ENCODE measurements around the gene UVSSA. TPM values are rescaled to one million over a fixed set of nuclear protein-coding genes. Genes with fewer than 3 reads are reported as not detected.

UVSSA gene
- total and polyA plus RNA-seq, 2 experiments from 2014 or later: 2.9 to 4.1 TPM

GRCh38 chr4:1350169-1350520 is 3.1 kb downstream of the UVSSA start:
- Histone ChIP-seq H3K4me1 (ENCODE audit: insufficient read depth) (peaks cover 9% of the 10 kb centered on the region), H4K20me1 (ENCODE audit: insufficient read depth) (no peaks in the 10 kb centered on the region), H3K79me2 (ENCODE audit: insufficient read depth) (peaks cover 31% of the 10 kb centered on the region), H3K36me3 (ENCODE audit: low read depth) (no peaks in the 10 kb centered on the region), H3F3A (ENCODE audit: insufficient read depth) (peaks cover 10% of the 10 kb centered on the region), H3K9ac (no peak overlapping the region), H3K4me2 (ENCODE audit: unreplicated experiment) (no peak overlapping the region), H2AFZ (no peak overlapping the region), H3K27me3 (replicated peaks; ENCODE audit: insufficient read depth) (no peaks in the 10 kb centered on the region), H3K27ac (no peak overlapping the region), H3K4me3 (no peak overlapping the region), H3K9me2 (ENCODE audit: insufficient read depth) (no peaks in the 10 kb centered on the region), H3K9me3 (ENCODE audit: low read depth) (no peaks in the 10 kb centered on the region)
- TF ChIP-seq EZH2phosphoT487 (IDR thresholded peaks at IDR 0.05; ENCODE audit: insufficient read depth, low read depth) (no peak), EZH2 (IDR thresholded peaks at IDR 0.05; ENCODE audit: insufficient read depth, poor library complexity, severe bottlenecking) (no peak)
- 91 to 95% methylated on average over 4 to 5 of the region's 5 CpGs for WGBS, 2 experiments (ENCODE audit: low coverage in 1 of 2, low lambda C conversion rate in 2 of 2, missing lambda C conversion rate in 2 of 2)
- in situ Hi-C loops (cut with MboI): loop anchor here (10.0 kb wide), 1 partner anchor 275 kb away; no protein-coding TSS in a partner anchor
- no peak for DNase-seq

GRCh38 chr4:1351854-1352566 is 5.0 kb downstream of the UVSSA start:
- peak; percentile 87 for DNase-seq
- H3K9ac ChIP-seq: peak overlapping the region; percentile 50
- no peaks in the 10 kb centered on the region for H3K27me3 ChIP-seq (replicated peaks; ENCODE audit: insufficient read depth)
- in situ Hi-C loops (cut with MboI): loop anchor here (10.0 kb wide), 1 partner anchor 273 kb away; no protein-coding TSS in a partner anchor
- H3K4me1 ChIP-seq (ENCODE audit: insufficient read depth): peaks cover 9% of the 10 kb centered on the region
- H4K20me1 ChIP-seq (ENCODE audit: insufficient read depth): no peaks in the 10 kb centered on the region
- H3K9me2 ChIP-seq (ENCODE audit: insufficient read depth): no peaks in the 10 kb centered on the region
- TF ChIP-seq EZH2 (IDR thresholded peaks at IDR 0.05; ENCODE audit: insufficient read depth, poor library complexity, severe bottlenecking): no peak
- no peak for TF ChIP-seq EZH2phosphoT487 (IDR thresholded peaks at IDR 0.05; ENCODE audit: insufficient read depth, low read depth)
- no peaks in the 10 kb centered on the region for H3K36me3 ChIP-seq (ENCODE audit: low read depth)
- H3K79me2 ChIP-seq (ENCODE audit: insufficient read depth): peaks cover 29% of the 10 kb centered on the region
- peaks cover 10% of the 10 kb centered on the region for H3F3A ChIP-seq (ENCODE audit: insufficient read depth)
- no peaks in the 10 kb centered on the region for H3K9me3 ChIP-seq (ENCODE audit: low read depth)
- peak overlapping the region; percentile 67 for H2AFZ ChIP-seq
- 25 to 27% methylated on average over 24 of the region's 24 CpGs for WGBS, 2 experiments (ENCODE audit: low coverage in 1 of 2, low lambda C conversion rate in 2 of 2, missing lambda C conversion rate in 2 of 2)
- no peak overlapping the region for H3K4me3 ChIP-seq
- no peak overlapping the region for H3K27ac ChIP-seq
- H3K4me2 ChIP-seq (ENCODE audit: unreplicated experiment): no peak overlapping the region

- no peaks in the 10 kb centered on the region for H4K20me1 ChIP-seq (ENCODE audit: insufficient read depth)
- H2AFZ ChIP-seq: no peak overlapping the region
- TF ChIP-seq EZH2phosphoT487 (IDR thresholded peaks at IDR 0.05; ENCODE audit: insufficient read depth, low read depth) (no peak), EZH2 (IDR thresholded peaks at IDR 0.05; ENCODE audit: insufficient read depth, poor library complexity, severe bottlenecking) (no peak)
- no peaks in the 10 kb centered on the region for H3K9me2 ChIP-seq (ENCODE audit: insufficient read depth)
- H3K79me2 ChIP-seq (ENCODE audit: insufficient read depth): peaks cover 29% of the 10 kb centered on the region
- no peaks in the 10 kb centered on the region for H3K36me3 ChIP-seq (ENCODE audit: low read depth)
- no peak overlapping the region for H3K9ac ChIP-seq
- no peak overlapping the region for H3K4me2 ChIP-seq (ENCODE audit: unreplicated experiment)
- H3K4me3 ChIP-seq: no peak overlapping the region
- H3K9me3 ChIP-seq (ENCODE audit: low read depth): no peaks in the 10 kb centered on the region
- peaks cover 10% of the 10 kb centered on the region for H3F3A ChIP-seq (ENCODE audit: insufficient read depth)
- H3K4me1 ChIP-seq (ENCODE audit: insufficient read depth): peaks cover 9% of the 10 kb centered on the region
- in situ Hi-C loops (cut with MboI): loop anchor here (10.0 kb wide), 1 partner anchor 272 kb away; no protein-coding TSS in a partner anchor
- DNase-seq: no peak
- H3K27ac ChIP-seq: no peak overlapping the region
- H3K27me3 ChIP-seq (replicated peaks; ENCODE audit: insufficient read depth): no peaks in the 10 kb centered on the region
- 77 to 82% methylated on average over 12 of the region's 12 CpGs for WGBS, 2 experiments (ENCODE audit: low coverage in 1 of 2, low lambda C conversion rate in 2 of 2, missing lambda C conversion rate in 2 of 2)
Measured at GRCh38 chr4:1352567-1352900, 5.5 kb downstream of the UVSSA start.

- no peaks in the 10 kb centered on the region for H3K9me2 ChIP-seq (ENCODE audit: insufficient read depth)
- DNase-seq: no peak
- H3K4me3 ChIP-seq: no peak overlapping the region
- 87 to 92% methylated on average over 23 to 29 of the region's 30 CpGs for WGBS, 2 experiments (ENCODE audit: low coverage in 1 of 2, low lambda C conversion rate in 2 of 2, missing lambda C conversion rate in 2 of 2)
- H3K27me3 ChIP-seq (replicated peaks; ENCODE audit: insufficient read depth): no peaks in the 10 kb centered on the region
- no peaks in the 10 kb centered on the region for H3K9me3 ChIP-seq (ENCODE audit: low read depth)
- peaks cover 23% of the 10 kb centered on the region for H3K79me2 ChIP-seq (ENCODE audit: insufficient read depth)
- in situ Hi-C loops (cut with MboI): loop anchor here (10.0 kb wide), 1 partner anchor 271 kb away; no protein-coding TSS in a partner anchor
- no peak overlapping the region for H3K9ac ChIP-seq
- no peaks in the 10 kb centered on the region for H3K36me3 ChIP-seq (ENCODE audit: low read depth)
- no peak overlapping the region for H3K27ac ChIP-seq
- H3K4me1 ChIP-seq (ENCODE audit: insufficient read depth): peaks cover 2% of the 10 kb centered on the region
- H2AFZ ChIP-seq: no peak overlapping the region
- H3F3A ChIP-seq (ENCODE audit: insufficient read depth): peaks cover 2% of the 10 kb centered on the region; the same call in 1 of the 2 replicates
- no peak for TF ChIP-seq EZH2phosphoT487 (IDR thresholded peaks at IDR 0.05; ENCODE audit: insufficient read depth, low read depth)
- TF ChIP-seq EZH2 (IDR thresholded peaks at IDR 0.05; ENCODE audit: insufficient read depth, poor library complexity, severe bottlenecking): no peak
- no peak overlapping the region for H3K4me2 ChIP-seq (ENCODE audit: unreplicated experiment)
- H4K20me1 ChIP-seq (ENCODE audit: insufficient read depth): no peaks in the 10 kb centered on the region
Measured at GRCh38 chr4:1353186-1354055, 6.4 kb downstream of the UVSSA start.
